HG03571 (cell line): ENCODE measurements around the gene AMBRA1.
A peak's percentile ranks its signal among the peaks of the same experiment; 100 is the strongest.

ENCODE experiments used
- ATAC-seq: cut with Tn5 transposase; IDR thresholded peaks from one replicate; pipeline ENCODE4 v1.9.1; 2021; ENCODE audit not compliant: unreplicated experiment

The AMBRA1 gene

DNA sequence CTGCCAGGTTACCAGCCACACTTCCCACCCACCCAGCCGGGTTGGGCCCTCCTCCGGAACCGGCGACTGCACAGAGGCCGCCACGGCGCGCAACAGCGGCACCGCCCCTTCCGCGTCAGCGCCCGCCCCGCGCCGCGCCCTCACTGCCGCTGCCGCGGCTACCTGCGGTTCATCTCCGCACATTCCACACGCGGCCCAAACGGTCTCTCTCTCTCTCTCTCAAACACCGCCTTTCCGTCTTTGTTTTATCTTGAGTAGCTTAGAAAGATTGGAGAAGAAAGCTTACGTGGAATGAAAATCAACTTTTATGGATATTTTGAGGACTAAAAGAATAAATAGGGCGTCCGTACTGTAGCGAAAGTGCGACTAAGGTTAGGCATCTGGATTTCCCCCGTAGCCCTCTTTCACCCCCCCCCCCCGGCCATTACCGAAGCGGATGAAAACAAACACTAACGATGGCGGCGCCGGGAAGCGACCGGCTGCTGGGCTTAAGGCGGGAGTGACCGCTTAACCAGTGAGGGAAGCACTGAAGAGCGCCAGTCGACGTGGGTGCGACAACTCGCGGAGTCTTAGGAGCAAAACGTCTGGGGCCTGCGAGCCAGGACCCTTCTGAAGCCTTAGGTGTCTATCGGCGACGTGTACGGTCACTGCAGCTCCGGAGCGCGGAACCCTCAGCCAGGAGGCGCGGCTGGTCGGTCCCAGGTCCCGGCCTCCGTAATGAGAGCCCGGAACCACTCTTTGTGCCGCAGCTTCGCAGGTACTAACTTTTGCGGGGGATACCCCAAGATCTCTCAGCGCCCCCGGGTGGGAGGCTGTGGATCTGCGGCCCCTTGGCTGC lies 23.5 kb upstream of the AMBRA1 start, which contains the start of the genes ATG13 and HARBI1:
ATG13 (plus strand) TSS at position 420 of the 838 bp plus-strand sequence. CDS start 26,739 bp downstream, outside the sequence.
HARBI1 (minus strand) TSS at position 94 of the 838 bp plus-strand sequence. CDS start 990 bp downstream, outside the sequence.
- peak; percentile 89 for ATAC-seq

- peak; percentile 5 for ATAC-seq
These were observed 22.8 kb upstream of the AMBRA1 start for GRCh38 chr11:46616551-46617133.

GRCh38 chr11:46615756-46616155 lies 21.9 kb upstream of the AMBRA1 start:
- no peak for ATAC-seq

DNA sequence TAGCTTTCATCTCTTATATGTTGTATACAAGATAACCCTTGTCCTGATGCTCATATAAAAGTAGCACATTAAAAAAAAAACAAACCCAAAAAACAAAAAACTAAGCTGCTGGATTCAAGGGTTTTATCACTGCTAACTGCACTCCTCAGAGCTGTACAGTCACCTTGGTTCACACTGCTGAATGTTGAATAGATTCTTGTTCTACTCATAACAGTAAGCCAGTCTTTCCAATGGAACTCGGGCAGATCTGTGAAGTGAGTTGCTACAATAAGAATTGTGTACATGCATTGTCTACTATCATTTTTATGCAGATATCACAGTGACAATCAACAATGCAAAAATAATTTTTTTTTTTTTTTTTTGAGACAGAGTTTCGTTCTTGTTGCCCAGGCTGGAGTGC lies 18.5 kb upstream of the AMBRA1 start:
- ATAC-seq, result no peak

DNA sequence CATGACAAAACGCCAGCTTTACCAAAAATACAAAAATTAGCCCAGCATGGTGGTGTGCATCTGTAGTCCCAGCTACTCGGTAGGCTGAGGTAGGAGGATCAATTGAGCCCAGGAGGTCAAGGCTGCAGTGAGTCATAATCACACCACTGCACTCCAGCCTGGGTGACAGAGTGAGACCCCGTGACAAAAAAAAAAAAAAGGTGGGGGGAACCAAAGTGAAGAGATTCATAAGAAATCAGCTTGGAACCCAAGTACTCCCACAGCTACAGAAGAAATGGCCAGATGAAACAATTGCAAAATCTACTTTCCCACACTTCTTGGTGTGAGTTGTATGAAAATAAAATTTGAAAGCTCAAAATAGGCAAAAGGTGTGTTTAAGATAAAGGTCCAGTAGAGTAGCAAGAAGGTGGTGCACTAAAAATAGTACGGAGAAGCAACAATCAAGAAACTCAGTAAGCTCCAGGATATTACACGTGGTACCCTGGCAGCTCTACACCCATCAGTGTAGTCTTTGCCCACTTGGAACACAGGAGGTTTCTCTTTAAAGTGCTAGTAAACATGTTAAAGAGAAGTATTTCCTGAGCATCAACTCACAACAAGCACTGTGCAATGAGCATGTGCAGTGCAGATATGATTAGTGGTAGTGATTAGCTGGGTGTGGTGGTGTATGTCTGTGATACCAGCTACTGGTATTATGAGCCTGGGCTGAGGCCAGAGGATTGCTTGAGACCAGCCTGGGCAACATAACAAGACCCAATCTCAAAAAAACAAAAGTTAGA lies 17.9 kb upstream of the AMBRA1 start:
- ATAC-seq, result no peak

GRCh38 chr11:46609386-46609785 lies 15.6 kb upstream of the AMBRA1 start:
- no peak for ATAC-seq

DNA sequence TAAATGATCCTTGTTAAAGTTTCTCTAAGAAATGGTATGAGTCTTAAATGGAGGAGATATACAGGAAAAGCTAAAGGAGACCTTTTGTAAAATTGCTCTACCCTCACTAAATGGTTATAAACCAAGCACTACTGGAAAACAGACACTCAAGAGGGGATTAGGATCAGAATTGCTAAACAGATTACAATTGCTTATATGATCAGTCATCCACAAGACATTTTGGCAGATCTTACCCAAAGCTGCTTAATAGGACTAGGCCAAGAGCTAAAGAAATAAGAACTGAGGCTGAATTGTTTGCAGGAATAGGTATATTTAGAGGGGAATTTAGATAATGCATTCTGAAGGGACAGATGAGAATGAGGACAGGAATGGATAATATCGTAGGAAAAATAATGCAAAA lies 13.7 kb upstream of the AMBRA1 start:
- ATAC-seq, result no peak

GRCh38 chr11:46604796-46605195 lies 11.0 kb upstream of the AMBRA1 start:
- no peak for ATAC-seq

- ATAC-seq, result no peak
These were observed 10.0 kb upstream of the AMBRA1 start for GRCh38 chr11:46603704-46604308.

- ATAC-seq, result no peak
These were observed 7.3 kb upstream of the AMBRA1 start for GRCh38 chr11:46601129-46601528.

- no peak for ATAC-seq
These were observed 6.6 kb upstream of the AMBRA1 start for GRCh38 chr11:46600194-46600960.

GRCh38 chr11:46599340-46600193 lies 5.7 kb upstream of the AMBRA1 start:
- ATAC-seq, result no peak

- no peak for ATAC-seq
These were observed 3.9 kb upstream of the AMBRA1 start for GRCh38 chr11:46597609-46598219.

- ATAC-seq, result no peak
These were observed 3.3 kb upstream of the AMBRA1 start for GRCh38 chr11:46597155-46597554.

- ATAC-seq, result no peak
These were observed 962 bp upstream of the AMBRA1 start for GRCh38 chr11:46594785-46595184.

GRCh38 chr11:46594374-46594700 lies 514 bp upstream of the AMBRA1 start:
- no peak for ATAC-seq

DNA sequence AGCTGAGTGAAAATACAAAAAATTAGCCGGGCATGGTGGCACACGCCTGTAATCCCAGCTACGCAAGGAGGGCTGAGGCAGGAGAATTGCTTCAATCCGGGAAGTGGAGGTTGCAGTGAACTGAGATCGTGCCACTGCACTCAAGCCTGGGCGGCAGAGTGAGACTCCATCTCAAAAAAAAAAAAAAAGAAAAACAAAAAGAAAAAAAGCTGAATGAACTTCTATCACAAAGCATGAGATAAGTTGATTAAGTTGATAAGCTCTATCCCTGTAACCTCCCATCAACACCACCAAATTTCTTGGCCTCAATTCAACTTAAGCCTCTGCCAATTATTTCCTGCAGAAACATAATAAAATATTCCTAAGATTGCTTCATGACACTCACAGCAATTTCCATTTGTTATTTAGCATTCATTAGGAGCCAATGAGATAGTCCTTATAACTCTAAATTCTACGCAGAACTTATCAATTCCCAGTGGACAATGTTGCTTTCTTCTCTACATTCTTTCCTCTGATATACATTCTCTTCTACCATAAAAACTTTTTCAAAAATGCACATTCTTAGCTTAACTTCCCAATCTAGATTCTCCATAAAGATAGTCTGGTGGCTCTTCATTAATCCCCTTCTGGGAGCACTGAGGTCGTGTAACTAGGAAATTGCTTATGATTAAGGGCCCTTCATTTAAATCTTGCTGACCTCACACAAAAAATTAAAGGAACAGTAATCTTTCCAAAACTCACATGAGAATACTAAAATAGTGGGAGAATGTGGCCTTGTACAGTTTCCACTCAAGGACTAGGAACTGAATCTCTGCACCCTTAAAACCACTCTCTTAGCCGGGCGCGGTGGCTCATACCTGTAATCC lies 2.9 kb downstream of the AMBRA1 start:
- no peak for ATAC-seq

GRCh38 chr11:46588915-46589314 lies 4.9 kb downstream of the AMBRA1 start:
- ATAC-seq, result no peak
